SU-DHL-6 (cell line): ENCODE data around the gene AKNA.
A peak's percentile ranks its signal among the peaks of the same experiment; 100 is the strongest.

ENCODE experiments used
- H2AFZ ChIP-seq: fragments of 200-600 bp; sonication (generic); 2 replicates; pipeline ENCODE4 v1.6.1; 2014; ENCODE audit warnings: low read depth, mild to moderate bottlenecking, moderate library complexity, mixed read lengths, antibody characterized with exemption, low read length; ENCODE audit not compliant: severe bottlenecking
- H3F3A ChIP-seq: fragments of 200-600 bp; shearing (Covaris generic); 2 replicates; pipeline ENCODE4 v1.6.0; 2016; ENCODE audit warnings: antibody characterized with exemption, mild to moderate bottlenecking; ENCODE audit not compliant: insufficient read depth
- H3K27ac ChIP-seq: fragments of 200-600 bp; sonication (generic); 2 replicates; pipeline ENCODE4 v1.5.1; 2016; ENCODE audit warnings: low read depth, mild to moderate bottlenecking, low read length, moderate library complexity, mixed read lengths
- H3K27me3 ChIP-seq: fragments of 200-600 bp; sonication (generic), shearing (Covaris generic); 2 replicates; pipeline ENCODE4 v1.6.0; 2014; ENCODE audit warnings: mild to moderate bottlenecking, low read length
- H3K36me3 ChIP-seq: fragments of 200-600 bp; sonication (generic); 2 replicates; pipeline ENCODE4 v1.6.1; 2014; ENCODE audit warnings: mild to moderate bottlenecking, low read length, mixed read lengths
- H3K4me2 ChIP-seq: fragments of 300-600, 200-600 bp; shearing (Covaris generic), sonication (generic); 2 replicates; pipeline ENCODE4 v1.6.0; 2014; ENCODE audit warnings: low read length, low read depth, mild to moderate bottlenecking; ENCODE audit not compliant: poor library complexity, severe bottlenecking
- H3K4me3 ChIP-seq: fragments of 200-600 bp; sonication (generic); 2 replicates; pipeline ENCODE4 v1.5.1; 2014; ENCODE audit warnings: antibody characterized with exemption, low read length, mild to moderate bottlenecking, mixed read lengths; ENCODE audit not compliant: insufficient read depth, poor library complexity, severe bottlenecking
- H3K79me2 ChIP-seq: fragments of 200-600 bp; sonication (generic); 2 replicates; pipeline ENCODE4 v1.6.1; 2014; ENCODE audit warnings: mild to moderate bottlenecking, low read length, moderate library complexity; ENCODE audit not compliant: insufficient read depth
- H3K9ac ChIP-seq: fragments of 200-600 bp; sonication (generic); 2 replicates; pipeline ENCODE4 v1.7.0; 2014; ENCODE audit warnings: mild to moderate bottlenecking, low read length
- H3K9me2 ChIP-seq: fragments of 200-600 bp; sonication (generic); replicated peaks from 2 replicates; pipeline ENCODE4 v1.6.1; 2014; ENCODE audit warnings: low read length; ENCODE audit not compliant: insufficient read depth
- H3K9me3 ChIP-seq: fragments of 200-600 bp; sonication (generic); 2 replicates; pipeline ENCODE4 v1.6.1; 2014; ENCODE audit warnings: low read length, mixed read lengths; ENCODE audit not compliant: insufficient read depth
- H4K20me1 ChIP-seq: fragments of 200-600 bp; sonication (generic); 2 replicates; pipeline ENCODE4 v1.6.1; 2014; ENCODE audit warnings: low read depth, mild to moderate bottlenecking, antibody characterized with exemption, low read length, moderate library complexity, mixed read lengths
- EZH2phosphoT487 ChIP-seq: fragments of 200-600 bp; sonication (generic), shearing (Covaris generic); conservative IDR thresholded peaks from 2 replicates; pipeline ENCODE4 v1.6.1; 2018; ENCODE audit warnings: mild to moderate bottlenecking, antibody characterized with exemption, low read length, moderate library complexity, mixed read lengths
- TF ChIP-seq, protein P1 (sequence below): fragments of 200-600 bp; sonication (generic); IDR thresholded peaks from one replicate; pipeline ENCODE4 v1.5.1; 2017; ENCODE audit warnings: antibody characterized with exemption, mild to moderate bottlenecking, low read length, moderate library complexity; ENCODE audit not compliant: insufficient read depth, poor library complexity, severe bottlenecking

Gene AKNA

GRCh38 chr9:114317665-114318357 is 70.0 kb downstream of the AKNA start:
- H3K27ac ChIP-seq = no peak overlapping the region
- no peaks in the 10 kb centered on the region for H3K9me2 ChIP-seq
- TF ChIP-seq, protein P1, sequence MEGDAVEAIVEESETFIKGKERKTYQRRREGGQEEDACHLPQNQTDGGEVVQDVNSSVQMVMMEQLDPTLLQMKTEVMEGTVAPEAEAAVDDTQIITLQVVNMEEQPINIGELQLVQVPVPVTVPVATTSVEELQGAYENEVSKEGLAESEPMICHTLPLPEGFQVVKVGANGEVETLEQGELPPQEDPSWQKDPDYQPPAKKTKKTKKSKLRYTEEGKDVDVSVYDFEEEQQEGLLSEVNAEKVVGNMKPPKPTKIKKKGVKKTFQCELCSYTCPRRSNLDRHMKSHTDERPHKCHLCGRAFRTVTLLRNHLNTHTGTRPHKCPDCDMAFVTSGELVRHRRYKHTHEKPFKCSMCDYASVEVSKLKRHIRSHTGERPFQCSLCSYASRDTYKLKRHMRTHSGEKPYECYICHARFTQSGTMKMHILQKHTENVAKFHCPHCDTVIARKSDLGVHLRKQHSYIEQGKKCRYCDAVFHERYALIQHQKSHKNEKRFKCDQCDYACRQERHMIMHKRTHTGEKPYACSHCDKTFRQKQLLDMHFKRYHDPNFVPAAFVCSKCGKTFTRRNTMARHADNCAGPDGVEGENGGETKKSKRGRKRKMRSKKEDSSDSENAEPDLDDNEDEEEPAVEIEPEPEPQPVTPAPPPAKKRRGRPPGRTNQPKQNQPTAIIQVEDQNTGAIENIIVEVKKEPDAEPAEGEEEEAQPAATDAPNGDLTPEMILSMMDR = no peak
- TF ChIP-seq EZH2phosphoT487 = no peak
- no peak overlapping the region for H3K9ac ChIP-seq
- no peaks in the 10 kb centered on the region for H3F3A ChIP-seq
- H3K27me3 ChIP-seq = no peaks in the 10 kb centered on the region
- H3K4me2 ChIP-seq = no peak overlapping the region
- H3K79me2 ChIP-seq = no peaks in the 10 kb centered on the region
- no peaks in the 10 kb centered on the region for H3K9me3 ChIP-seq
- H3K36me3 ChIP-seq = no peaks in the 10 kb centered on the region
- H3K4me3 ChIP-seq = no peak overlapping the region
- no peaks in the 10 kb centered on the region for H4K20me1 ChIP-seq
- peak overlapping the region; percentile 29 for H2AFZ ChIP-seq

DNA sequence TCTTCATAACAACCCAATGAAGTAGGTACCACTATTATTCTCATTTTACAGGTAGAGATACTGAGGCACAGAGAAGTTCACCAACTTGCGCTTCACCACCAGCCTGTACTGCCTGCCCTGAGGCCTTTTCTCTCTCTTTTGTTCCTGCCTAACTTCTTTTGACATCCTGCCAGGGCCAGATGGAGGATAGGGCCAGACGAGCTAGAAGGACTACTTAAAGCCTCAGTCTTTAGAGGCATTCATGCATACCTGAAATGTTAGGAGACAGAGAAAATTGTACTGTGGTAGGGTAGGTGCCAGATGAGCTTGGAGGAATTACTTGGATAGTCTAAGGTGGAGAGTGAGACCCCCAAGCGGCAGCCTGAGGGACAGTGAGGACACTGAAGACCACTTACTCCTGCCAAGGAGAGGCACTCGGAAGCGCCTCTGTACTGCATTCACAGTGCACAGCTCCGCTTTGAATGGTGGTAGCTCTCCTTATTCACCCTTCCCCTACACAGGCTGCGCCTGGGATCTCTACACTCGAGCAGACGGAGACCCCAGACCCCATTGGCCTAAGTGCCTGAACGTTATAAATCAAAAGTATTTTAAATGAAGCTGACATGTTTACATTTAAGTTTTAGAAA is 71.1 kb downstream of the AKNA start:
- Histone ChIP-seq H2AFZ (no peak overlapping the region), H3K36me3 (no peaks in the 10 kb centered on the region), H3K4me2 (no peak overlapping the region), H3K9me3 (no peaks in the 10 kb centered on the region), H3K27ac (no peak overlapping the region), H3K4me3 (no peak overlapping the region), H3K27me3 (no peaks in the 10 kb centered on the region), H3K79me2 (no peaks in the 10 kb centered on the region), H4K20me1 (no peaks in the 10 kb centered on the region), H3K9me2 (no peaks in the 10 kb centered on the region), H3F3A (no peaks in the 10 kb centered on the region), H3K9ac (no peak overlapping the region)
- TF ChIP-seq, protein P1 = no peak
- TF ChIP-seq EZH2phosphoT487 = no peak

- H3K27me3 ChIP-seq = no peaks in the 10 kb centered on the region
- H3K4me3 ChIP-seq = no peak overlapping the region
- no peak overlapping the region for H3K27ac ChIP-seq
- no peaks in the 10 kb centered on the region for H3K36me3 ChIP-seq
- no peak overlapping the region for H3K4me2 ChIP-seq
- H3K79me2 ChIP-seq = no peaks in the 10 kb centered on the region
- no peaks in the 10 kb centered on the region for H3F3A ChIP-seq
- no peaks in the 10 kb centered on the region for H4K20me1 ChIP-seq
- no peak overlapping the region for H2AFZ ChIP-seq
- H3K9me2 ChIP-seq = no peaks in the 10 kb centered on the region
- no peaks in the 10 kb centered on the region for H3K9me3 ChIP-seq
- H3K9ac ChIP-seq = no peak overlapping the region
- TF ChIP-seq, protein P1 = no peak
- TF ChIP-seq EZH2phosphoT487 = no peak
Measured at GRCh38 chr9:114315723-114316363, 71.9 kb downstream of the AKNA start.
